Activated CD4-positive, alpha-beta T cell treated with anti-CD3 and anti-CD28 coated beads, Interleukin-2, amount 50 U/mL, for 1 hour (primary cell): ENCODE measurements around the gene JMJD1C.
"Not testable (repeated sequence)": the region's sequence is repeated elsewhere in the genome, so short reads cannot be mapped to it uniquely, and the experiment has no call there.

Experiments
- DNase-seq: peaks from one replicate; pipeline ENCODE4 v3.0.0-alpha.2; 2020

JMJD1C gene

GRCh38 chr10:63253040-63253439 lies 212.7 kb downstream of the JMJD1C start:
- DNase-seq: no peak

- DNase-seq: no peak
Observed at GRCh38 chr10:63252095-63252762, 213.5 kb downstream of the JMJD1C start.

- DNase-seq: no peak
Observed at GRCh38 chr10:63250032-63250431, 215.7 kb downstream of the JMJD1C start.

- DNase-seq: no peak
Observed at GRCh38 chr10:63247771-63248170, 218.0 kb downstream of the JMJD1C start.

GRCh38 chr10:63246356-63246755 lies 219.4 kb downstream of the JMJD1C start:
- DNase-seq: no peak

- no peak for DNase-seq
Observed at GRCh38 chr10:63241841-63242281, 223.9 kb downstream of the JMJD1C start.

GRCh38 chr10:63240807-63241206 lies 225.0 kb downstream of the JMJD1C start:
- DNase-seq: no peak

GRCh38 chr10:63238501-63238900 lies 227.3 kb downstream of the JMJD1C start:
- no peak for DNase-seq

GRCh38 chr10:63237396-63237795 lies 228.4 kb downstream of the JMJD1C start:
- no peak for DNase-seq

GRCh38 chr10:63236113-63236935 lies 229.5 kb downstream of the JMJD1C start:
- no peak for DNase-seq

- not testable (repeated sequence) for DNase-seq
Observed at GRCh38 chr10:63235136-63235535, 230.6 kb downstream of the JMJD1C start.

- DNase-seq: no peak
Observed at GRCh38 chr10:63229161-63229560, 236.6 kb downstream of the JMJD1C start.

- DNase-seq: no peak
Observed at GRCh38 chr10:63228237-63228636, 237.5 kb downstream of the JMJD1C start.

GRCh38 chr10:63227207-63227895 lies 238.4 kb downstream of the JMJD1C start:
- no peak for DNase-seq

- DNase-seq: no peak
Observed at GRCh38 chr10:63224241-63224640, 241.5 kb downstream of the JMJD1C start.

- no peak for DNase-seq
Observed at GRCh38 chr10:63221950-63222349, 243.8 kb downstream of the JMJD1C start.

- no peak for DNase-seq
Observed at GRCh38 chr10:63219749-63220148, 246.0 kb downstream of the JMJD1C start.

GRCh38 chr10:63217120-63217605 lies 248.6 kb downstream of the JMJD1C start:
- DNase-seq: no peak

GRCh38 chr10:63214571-63214970 lies 251.2 kb downstream of the JMJD1C start:
- no peak for DNase-seq

GRCh38 chr10:63213489-63213888 lies 252.3 kb downstream of the JMJD1C start:
- DNase-seq: no peak

- DNase-seq: no peak
Observed at GRCh38 chr10:63210611-63211196, 255.1 kb downstream of the JMJD1C start.

- no peak for DNase-seq
Observed at GRCh38 chr10:63209705-63210104, 256.1 kb downstream of the JMJD1C start.

GRCh38 chr10:63208986-63209385 lies 256.8 kb downstream of the JMJD1C start:
- DNase-seq: no peak
